Activated CD8-positive, alpha-beta memory T cell treated with anti-CD3 and anti-CD28 coated beads, Interleukin-2, amount 50 U/mL, for 4 hours (primary cell): Measurements from ENCODE around the gene TCF20.

Experiments used
- DNase-seq: peaks from one replicate; pipeline ENCODE4 v3.0.0-alpha.2; 2020

The TCF20 gene

GRCh38 chr22:42270510-42271190, at the start of gene TCF20:
TCF20 (minus strand) TSS chr22:42270653; CDS start chr22:42215305, 55,348 bp downstream.
- DNase-seq, result peak; percentile 77

GRCh38 chr22:42319386-42319785, 48.9 kb upstream of the TCF20 start:
- no peak for DNase-seq

GRCh38 chr22:42318967-42319366, 48.5 kb upstream of the TCF20 start:
- DNase-seq, result no peak

GRCh38 chr22:42317691-42318547, 47.5 kb upstream of the TCF20 start:
- no peak for DNase-seq

GRCh38 chr22:42317008-42317407, 46.6 kb upstream of the TCF20 start:
- peak; percentile 67 for DNase-seq

GRCh38 chr22:42315392-42315756, 44.9 kb upstream of the TCF20 start:
- DNase-seq, result no peak

GRCh38 chr22:42314709-42315391, 44.4 kb upstream of the TCF20 start:
- DNase-seq, result no peak

- DNase-seq, result no peak
Measured at GRCh38 chr22:42313804-42314581, 43.5 kb upstream of the TCF20 start.

GRCh38 chr22:42313204-42313603, 42.8 kb upstream of the TCF20 start:
- no peak for DNase-seq

- no peak for DNase-seq
Measured at GRCh38 chr22:42310291-42311015, 40.0 kb upstream of the TCF20 start.

- no peak for DNase-seq
Measured at GRCh38 chr22:42309865-42310264, 39.4 kb upstream of the TCF20 start.

- DNase-seq, result no peak
Measured at GRCh38 chr22:42308892-42309468, 38.5 kb upstream of the TCF20 start.

- no peak for DNase-seq
Measured at GRCh38 chr22:42307806-42308563, 37.5 kb upstream of the TCF20 start.

- DNase-seq, result no peak
Measured at GRCh38 chr22:42306010-42306409, 35.6 kb upstream of the TCF20 start.

GRCh38 chr22:42304324-42304790, 33.9 kb upstream of the TCF20 start:
- DNase-seq, result no peak

GRCh38 chr22:42303396-42304323, 33.2 kb upstream of the TCF20 start:
- DNase-seq, result no peak

- DNase-seq, result no peak
Measured at GRCh38 chr22:42301742-42302102, 31.3 kb upstream of the TCF20 start.

- no peak for DNase-seq
Measured at GRCh38 chr22:42301077-42301741, 30.8 kb upstream of the TCF20 start.
